Rectal smooth muscle tissue (tissue), 1 donor: ENCODE results near the gene GNAL.

ENCODE experiments used
- H3K27ac ChIP-seq: one replicate; pipeline ENCODE4 v1.7.0; 2013; ENCODE audit warnings: low read depth, low read length, inconsistent platforms
- H3K27me3 ChIP-seq: one replicate; pipeline ENCODE4 v1.7.0; 2013; ENCODE audit warnings: low read length; ENCODE audit not compliant: control insufficient read depth, insufficient read depth
- H3K36me3 ChIP-seq: one replicate; pipeline ENCODE4 v1.7.0; 2013; ENCODE audit warnings: low read length; ENCODE audit not compliant: control insufficient read depth, insufficient read depth
- H3K4me1 ChIP-seq: one replicate; pipeline ENCODE4 v1.7.0; 2013; ENCODE audit warnings: low read length; ENCODE audit not compliant: control insufficient read depth, insufficient read depth
- H3K4me3 ChIP-seq: one replicate; pipeline ENCODE4 v1.7.0; 2013; ENCODE audit warnings: low read length
- H3K9ac ChIP-seq: one replicate; pipeline ENCODE4 v1.7.0; 2013; ENCODE audit warnings: low read length

Gene GNAL

DNA sequence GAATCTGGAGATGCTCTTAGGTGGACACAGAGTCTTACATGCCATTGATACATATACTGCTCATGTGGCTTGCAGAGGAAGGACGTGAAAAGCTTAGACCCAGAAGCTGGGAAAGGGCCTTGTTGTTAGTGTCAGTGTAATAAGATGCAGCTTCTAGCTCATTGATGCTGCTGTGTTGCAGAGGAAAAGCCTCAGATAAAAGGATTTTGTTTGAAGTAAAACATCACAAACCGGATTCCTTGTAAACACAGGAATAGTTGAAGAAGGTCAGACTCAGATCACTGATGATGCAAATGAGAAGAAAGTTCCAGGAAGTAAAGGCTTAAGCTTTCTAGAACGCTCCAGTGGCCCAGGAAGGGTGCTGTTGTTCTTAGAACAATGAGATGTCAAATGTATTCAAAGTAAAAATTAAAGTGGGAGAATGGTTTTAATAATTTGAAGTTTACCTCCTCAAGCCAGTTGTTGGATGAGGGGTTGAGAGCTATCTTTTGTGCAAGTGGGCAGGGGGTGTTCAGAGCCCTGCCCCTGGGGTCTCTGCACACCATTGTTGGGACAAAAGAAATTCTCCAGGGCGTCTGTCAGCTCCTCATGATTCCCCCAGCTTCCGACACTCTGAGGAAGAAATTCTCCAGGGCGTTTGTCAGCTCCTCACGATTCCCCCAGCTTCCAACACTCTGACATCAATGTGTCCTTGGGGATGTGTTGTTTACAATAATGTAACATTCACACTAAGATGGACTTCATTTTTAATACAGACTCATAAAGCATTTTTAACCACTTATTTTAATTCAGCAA, 100.8 kb downstream of the GNAL start:
- Histone ChIP-seq H3K27ac (no peak overlapping the region), H3K4me3 (no peak overlapping the region), H3K36me3 (no peaks in the 10 kb centered on the region), H3K9ac (no peak overlapping the region), H3K4me1 (no peaks in the 10 kb centered on the region), H3K27me3 (no peaks in the 10 kb centered on the region)

DNA sequence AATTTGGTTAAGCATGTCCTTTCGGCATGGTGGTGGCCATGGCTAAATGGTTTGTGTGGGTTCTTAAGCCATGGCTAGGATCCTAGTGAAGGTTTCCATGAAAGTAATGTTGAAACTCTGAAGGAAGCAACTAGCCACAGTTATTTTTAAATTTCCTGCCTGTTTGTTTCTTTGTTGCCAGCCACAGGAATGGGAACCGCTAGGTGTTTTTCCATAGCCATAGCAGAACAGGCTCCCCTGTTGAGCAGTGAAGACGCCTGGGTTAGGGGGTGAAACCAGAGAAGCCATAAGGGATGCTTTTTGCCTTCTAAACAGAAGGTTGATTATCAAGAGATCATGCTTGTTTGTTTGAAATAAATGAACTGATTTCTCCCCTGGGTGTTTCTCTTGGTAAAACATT, 102.1 kb downstream of the GNAL start:
- Histone ChIP-seq H3K9ac (no peak overlapping the region), H3K4me1 (no peaks in the 10 kb centered on the region), H3K27me3 (no peaks in the 10 kb centered on the region), H3K36me3 (no peaks in the 10 kb centered on the region), H3K27ac (no peak overlapping the region), H3K4me3 (no peak overlapping the region)

- Histone ChIP-seq H3K27ac (no peak overlapping the region), H3K4me1 (no peaks in the 10 kb centered on the region), H3K4me3 (no peak overlapping the region), H3K27me3 (no peaks in the 10 kb centered on the region), H3K36me3 (no peaks in the 10 kb centered on the region), H3K9ac (no peak overlapping the region)
These were observed 103.6 kb downstream of the GNAL start for GRCh38 chr18:11792632-11793031.

- no peaks in the 10 kb centered on the region for H3K27me3 ChIP-seq
- H3K4me1 ChIP-seq: no peaks in the 10 kb centered on the region
- no peak overlapping the region for H3K9ac ChIP-seq
- H3K4me3 ChIP-seq: no peak overlapping the region
- H3K27ac ChIP-seq: no peak overlapping the region
- no peaks in the 10 kb centered on the region for H3K36me3 ChIP-seq
These were observed 105.1 kb downstream of the GNAL start for GRCh38 chr18:11794195-11794594.

GRCh38 chr18:11795916-11796315, 106.9 kb downstream of the GNAL start:
- H3K9ac ChIP-seq: no peak overlapping the region
- H3K36me3 ChIP-seq: no peaks in the 10 kb centered on the region

GRCh38 chr18:11798271-11798670, 109.2 kb downstream of the GNAL start:
- Histone ChIP-seq H3K27ac (no peak overlapping the region), H3K27me3 (no peaks in the 10 kb centered on the region), H3K4me1 (no peaks in the 10 kb centered on the region), H3K4me3 (no peak overlapping the region), H3K9ac (no peak overlapping the region), H3K36me3 (no peaks in the 10 kb centered on the region)

More at GRCh38 chr18:11795916-11796315, 106.9 kb downstream of the GNAL start:
- Histone ChIP-seq H3K27ac (no peak overlapping the region), H3K27me3 (no peaks in the 10 kb centered on the region), H3K4me3 (no peak overlapping the region), H3K4me1 (no peaks in the 10 kb centered on the region)

DNA sequence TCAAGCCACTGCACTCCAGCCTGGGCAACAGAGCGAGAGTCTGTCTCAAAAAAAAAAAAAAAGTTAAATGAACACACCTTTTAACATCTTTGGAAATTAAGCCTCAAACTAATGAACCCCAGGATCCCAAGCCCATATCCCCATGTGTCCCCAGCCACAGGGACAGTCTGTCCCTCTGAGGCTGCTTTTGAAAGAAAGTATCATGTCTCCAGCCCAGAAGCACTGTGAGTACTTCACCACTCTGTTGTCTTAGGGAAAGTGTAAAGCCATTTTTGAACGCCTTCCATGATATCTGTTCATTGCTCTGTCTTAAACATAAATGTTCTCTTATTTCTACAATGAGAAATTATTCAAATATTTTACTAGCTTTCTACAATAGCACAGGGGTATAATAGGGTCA, 110.0 kb downstream of the GNAL start:
- Histone ChIP-seq H3K27me3 (no peaks in the 10 kb centered on the region), H3K27ac (no peak overlapping the region), H3K4me3 (no peak overlapping the region), H3K9ac (no peak overlapping the region), H3K36me3 (no peaks in the 10 kb centered on the region), H3K4me1 (no peaks in the 10 kb centered on the region)

GRCh38 chr18:11800566-11801334, 111.7 kb downstream of the GNAL start:
- no peak overlapping the region for H3K9ac ChIP-seq
- no peak overlapping the region for H3K4me3 ChIP-seq
- H3K27ac ChIP-seq: no peak overlapping the region
- no peaks in the 10 kb centered on the region for H3K4me1 ChIP-seq
- no peaks in the 10 kb centered on the region for H3K27me3 ChIP-seq
- no peaks in the 10 kb centered on the region for H3K36me3 ChIP-seq

- Histone ChIP-seq H3K4me3 (no peak overlapping the region), H3K4me1 (no peaks in the 10 kb centered on the region), H3K27ac (no peak overlapping the region), H3K36me3 (no peaks in the 10 kb centered on the region), H3K9ac (no peak overlapping the region), H3K27me3 (no peaks in the 10 kb centered on the region)
These were observed 112.5 kb downstream of the GNAL start for GRCh38 chr18:11801573-11801972.

GRCh38 chr18:11802158-11802557, 113.1 kb downstream of the GNAL start:
- Histone ChIP-seq H3K4me3 (no peak overlapping the region), H3K9ac (no peak overlapping the region), H3K27me3 (no peaks in the 10 kb centered on the region), H3K36me3 (no peaks in the 10 kb centered on the region), H3K27ac (no peak overlapping the region), H3K4me1 (no peaks in the 10 kb centered on the region)

DNA sequence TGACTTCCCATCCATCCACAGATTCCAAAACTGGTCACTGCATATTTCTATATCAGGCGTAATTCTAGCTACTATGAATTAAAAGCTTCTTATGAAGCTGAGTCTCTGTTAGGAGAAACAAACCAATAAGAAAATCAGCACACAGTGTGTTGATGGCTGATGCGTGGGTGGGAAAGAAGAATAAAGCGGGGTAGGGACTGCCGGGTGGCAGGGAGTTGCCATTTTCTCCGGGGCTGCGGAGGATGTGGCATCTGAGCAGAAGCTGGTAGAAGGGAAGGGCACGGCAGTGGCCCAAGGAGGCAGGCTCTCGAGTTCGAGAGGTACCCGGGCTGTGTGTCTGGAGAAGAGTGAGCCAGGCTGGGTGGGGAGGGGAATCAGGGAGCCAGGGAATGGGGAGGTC, 113.5 kb downstream of the GNAL start:
- no peaks in the 10 kb centered on the region for H3K27me3 ChIP-seq
- no peak overlapping the region for H3K27ac ChIP-seq
- no peaks in the 10 kb centered on the region for H3K36me3 ChIP-seq
- no peak overlapping the region for H3K4me3 ChIP-seq
- H3K9ac ChIP-seq: no peak overlapping the region
- no peaks in the 10 kb centered on the region for H3K4me1 ChIP-seq

DNA sequence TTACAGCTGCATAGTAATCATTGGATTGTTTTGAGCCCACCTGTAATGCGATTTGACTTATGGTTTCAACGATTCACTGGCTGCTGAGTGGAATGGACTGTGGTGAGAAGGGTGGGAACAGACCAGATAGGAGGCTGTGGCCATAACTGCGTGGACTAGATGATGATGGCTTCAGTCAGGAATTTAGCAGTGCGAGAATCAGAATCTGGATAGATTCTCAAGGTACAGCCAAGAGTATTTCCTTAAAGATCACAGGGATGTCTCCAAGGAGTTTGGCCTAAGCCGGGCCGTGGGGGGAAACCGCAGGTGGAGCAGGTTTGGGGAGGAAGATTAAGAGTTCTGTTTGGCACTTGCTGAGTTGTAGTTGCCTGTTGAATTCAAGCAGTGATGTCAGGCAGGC, 118.2 kb downstream of the GNAL start:
- Histone ChIP-seq H3K9ac (no peak overlapping the region), H3K36me3 (no peaks in the 10 kb centered on the region), H3K4me1 (no peaks in the 10 kb centered on the region), H3K4me3 (no peak overlapping the region), H3K27ac (no peak overlapping the region), H3K27me3 (no peaks in the 10 kb centered on the region)
